HG03280 (cell line): ENCODE measurements around the gene L3MBTL1.

Experiments
- ATAC-seq: cut with Tn5 transposase; IDR thresholded peaks from one replicate; pipeline ENCODE4 v1.9.1; 2021; ENCODE audit warnings: mild to moderate bottlenecking, moderate library complexity; ENCODE audit not compliant: unreplicated experiment

The L3MBTL1 gene

GRCh38 chr20:43534791-43535350, 27.4 kb downstream of the L3MBTL1 start:
- no peak for ATAC-seq

- ATAC-seq = no peak
These were observed 28.0 kb downstream of the L3MBTL1 start for GRCh38 chr20:43535370-43536004.

GRCh38 chr20:43536041-43536816, 28.7 kb downstream of the L3MBTL1 start:
- no peak for ATAC-seq

GRCh38 chr20:43536817-43537440, 29.4 kb downstream of the L3MBTL1 start:
- ATAC-seq = no peak

GRCh38 chr20:43537921-43538877, 30.7 kb downstream of the L3MBTL1 start:
- no peak for ATAC-seq

GRCh38 chr20:43538878-43539700, 31.6 kb downstream of the L3MBTL1 start:
- no peak for ATAC-seq

- ATAC-seq = no peak
These were observed 32.6 kb downstream of the L3MBTL1 start for GRCh38 chr20:43539975-43540672.

- no peak for ATAC-seq
These were observed 33.2 kb downstream of the L3MBTL1 start for GRCh38 chr20:43540673-43541060.

GRCh38 chr20:43541214-43541613, 33.7 kb downstream of the L3MBTL1 start:
- no peak for ATAC-seq

- no peak for ATAC-seq
These were observed 34.7 kb downstream of the L3MBTL1 start for GRCh38 chr20:43542161-43542560.

- no peak for ATAC-seq
These were observed 35.2 kb downstream of the L3MBTL1 start for GRCh38 chr20:43542674-43543073.

GRCh38 chr20:43543138-43543537, 35.6 kb downstream of the L3MBTL1 start:
- ATAC-seq = no peak

GRCh38 chr20:43544501-43544900, 37.0 kb downstream of the L3MBTL1 start:
- ATAC-seq = no peak

GRCh38 chr20:43545837-43546578, 38.5 kb downstream of the L3MBTL1 start:
- ATAC-seq = no peak

- ATAC-seq = no peak
These were observed 40.9 kb downstream of the L3MBTL1 start for GRCh38 chr20:43548273-43548880.

- no peak for ATAC-seq
These were observed 42.0 kb downstream of the L3MBTL1 start for GRCh38 chr20:43549416-43550065.

GRCh38 chr20:43550456-43550855, 43.0 kb downstream of the L3MBTL1 start:
- no peak for ATAC-seq

- no peak for ATAC-seq
These were observed 46.9 kb downstream of the L3MBTL1 start for GRCh38 chr20:43554369-43554768.
